Peyer's patch (tissue), 4 donors: Measurements from ENCODE around the gene ZNF827.

ENCODE experiments used
- CTCF ChIP-seq, 6 experiments: fragments of 450-650 bp in 4 of 6; fragments of 200-600 bp in 2 of 6; sonication (generic) in 1 of 6; IDR thresholded peaks; one replicate each; pipeline ENCODE4 v1.5.1; 2017 to 2019; ENCODE audit warnings: antibody characterized with exemption in 6 of 6, mild to moderate bottlenecking in 3 of 6, moderate library complexity in 1 of 6
- POLR2A ChIP-seq, 2 donors: fragments of 450-650 bp; IDR thresholded peaks; one replicate each; pipeline ENCODE4 v1.5.1; 2017; ENCODE audit warnings: antibody characterized with exemption in 2 of 2, mild to moderate bottlenecking in 2 of 2, moderate library complexity in 2 of 2

- TF ChIP-seq POLR2A (IDR thresholded peaks at IDR 0.05) (no peak), CTCF (IDR thresholded peaks at IDR 0.05) (no peak)
Measured at GRCh38 chr4:145808021-145808650, 130.5 kb downstream of the ZNF827 start.
